Mesothelial cell of epicardium (in vitro differentiated cells): ENCODE results near the gene NDUFB5. TPM values are rescaled to one million over a fixed set of nuclear protein-coding genes. Genes with fewer than 3 reads are reported as not detected.

ENCODE experiments used
- DNase-seq, 2 experiments: peaks; one replicate each; pipeline ENCODE4 v3.0.0; 2021; ENCODE audit warnings: low spot score in 2 of 2; ENCODE audit not compliant: unreplicated experiment in 2 of 2
- H3K27ac Mint-ChIP-seq: 2 replicates; pipeline ENCODE4 v1.8.0; 2021; ENCODE audit warnings: mixed read lengths
- H3K27me3 Mint-ChIP-seq: 2 replicates; pipeline ENCODE4 v1.8.0; 2021; ENCODE audit warnings: low read depth, mixed read lengths
- H3K36me3 Mint-ChIP-seq: 2 replicates; pipeline ENCODE4 v1.8.0; 2021; ENCODE audit warnings: mixed read lengths
- H3K4me1 Mint-ChIP-seq: 2 replicates; pipeline ENCODE4 v1.8.0; 2021; ENCODE audit warnings: mixed read lengths
- H3K4me3 Mint-ChIP-seq: 2 replicates; pipeline ENCODE4 v1.8.0; 2021; ENCODE audit warnings: mild to moderate bottlenecking, moderate library complexity, mixed read lengths
- H3K9me3 Mint-ChIP-seq: 2 replicates; pipeline ENCODE4 v1.8.0; 2021; ENCODE audit warnings: mixed read lengths
- CTCF ChIP-seq: fragments of 200-600 bp; sonication (generic); IDR thresholded peaks from one replicate; pipeline ENCODE4 v1.5.0; 2021; ENCODE audit warnings: antibody characterized with exemption; ENCODE audit not compliant: unreplicated experiment
- total RNA-seq: library from RNA; stranded (reverse); gene quantifications from 3 replicates; pipeline ENCODE4 v1.2.1, GENCODE V29; 2021

Gene NDUFB5
- total RNA-seq, 1 donor from 2014 or later: 66.9 TPM

DNA sequence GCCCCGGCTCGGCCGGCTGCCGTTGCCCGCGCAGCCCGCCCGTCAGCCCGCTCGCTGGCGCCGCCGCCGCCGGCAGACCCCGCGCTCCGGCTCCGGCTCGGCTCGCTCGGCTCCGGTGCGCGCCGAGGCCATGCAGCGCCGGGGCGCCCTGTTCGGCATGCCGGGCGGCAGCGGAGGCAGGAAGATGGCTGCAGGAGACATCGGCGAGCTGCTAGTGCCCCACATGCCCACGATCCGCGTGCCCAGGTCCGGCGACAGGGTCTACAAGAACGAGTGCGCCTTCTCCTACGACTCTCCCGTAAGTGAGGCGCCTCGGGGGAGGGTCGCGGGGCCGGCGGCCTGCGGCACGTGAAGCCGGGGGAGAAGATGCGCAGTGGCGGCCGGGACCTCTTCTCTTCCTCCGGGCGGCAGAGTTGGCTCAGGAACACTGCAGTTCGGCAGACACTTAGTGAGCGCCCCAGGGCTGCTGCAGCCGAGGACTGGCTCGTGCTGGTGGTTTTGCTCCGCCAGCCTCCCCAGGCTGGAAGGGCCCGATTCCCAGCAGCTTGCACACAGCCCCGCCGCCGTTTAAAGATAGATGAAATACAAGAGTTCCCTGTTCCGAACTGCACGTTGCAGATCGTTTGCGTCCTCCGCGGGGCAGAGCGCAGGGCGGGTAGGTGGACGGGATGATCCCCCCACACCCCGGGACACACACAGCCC, 48.7 kb downstream of the NDUFB5 start:
- H3K9me3 Mint-ChIP-seq: no peaks in the 10 kb centered on the region
- H3K27ac Mint-ChIP-seq: peak overlapping the region; percentile 88
- peak overlapping the region; percentile 85 for H3K4me3 Mint-ChIP-seq
- TF ChIP-seq CTCF: no peak
- H3K36me3 Mint-ChIP-seq: no peaks in the 10 kb centered on the region
- DNase-seq: peak; percentile 49 to 81
- no peaks in the 10 kb centered on the region for H3K27me3 Mint-ChIP-seq
- H3K4me1 Mint-ChIP-seq: peaks cover 23% of the 10 kb centered on the region

DNA sequence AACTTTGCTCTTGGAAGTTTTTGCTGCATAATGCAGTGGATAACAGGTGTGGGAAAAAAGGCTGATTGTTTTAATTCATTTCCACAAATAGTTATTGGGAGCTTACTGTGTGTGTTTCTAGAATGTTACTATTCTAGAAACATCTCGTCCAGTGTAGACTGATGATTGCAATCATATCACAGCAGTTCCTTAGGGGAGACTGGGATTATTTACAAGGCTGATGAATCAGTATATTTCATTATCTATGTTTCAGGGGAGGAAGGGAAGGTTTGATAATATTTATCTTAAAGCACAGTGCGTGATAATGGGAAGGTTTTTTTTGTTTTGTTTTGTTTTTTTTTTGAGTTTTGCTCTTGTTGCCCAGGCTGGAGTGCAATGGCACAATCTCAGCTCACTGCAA, 50.6 kb downstream of the NDUFB5 start:
- no peaks in the 10 kb centered on the region for H3K27me3 Mint-ChIP-seq
- no peaks in the 10 kb centered on the region for H3K9me3 Mint-ChIP-seq
- no peak for TF ChIP-seq CTCF
- no peak for DNase-seq
- peaks cover 23% of the 10 kb centered on the region for H3K4me1 Mint-ChIP-seq
- peak overlapping the region; percentile 35 for H3K4me3 Mint-ChIP-seq
- H3K27ac Mint-ChIP-seq: no peak overlapping the region
- H3K36me3 Mint-ChIP-seq: no peaks in the 10 kb centered on the region

DNA sequence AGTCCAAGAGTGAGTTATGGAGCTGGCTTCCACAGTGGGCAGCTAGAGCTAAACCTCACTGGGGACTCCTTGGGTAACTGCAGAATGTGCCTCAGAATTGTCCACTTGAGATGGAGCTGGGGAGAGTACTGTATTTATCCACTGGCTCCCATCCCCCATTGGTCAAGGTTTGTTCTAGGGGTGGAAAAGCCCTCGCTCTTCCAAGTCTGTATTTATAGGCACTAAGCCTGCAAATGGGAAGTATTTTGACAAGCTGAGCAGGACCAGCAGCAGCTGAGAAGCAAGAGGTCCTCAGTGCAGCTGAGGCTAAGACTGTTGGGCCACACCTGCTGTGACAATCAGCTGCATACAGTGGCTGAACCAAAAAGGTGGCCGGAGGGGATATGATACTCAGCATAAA, 54.0 kb downstream of the NDUFB5 start:
- H3K36me3 Mint-ChIP-seq: no peaks in the 10 kb centered on the region
- no peak overlapping the region for H3K27ac Mint-ChIP-seq
- H3K4me1 Mint-ChIP-seq: peaks cover 21% of the 10 kb centered on the region
- no peak for TF ChIP-seq CTCF
- H3K27me3 Mint-ChIP-seq: no peaks in the 10 kb centered on the region
- no peak for DNase-seq
- H3K4me3 Mint-ChIP-seq: no peak overlapping the region
- no peaks in the 10 kb centered on the region for H3K9me3 Mint-ChIP-seq

GRCh38 chr3:179660872-179661271, 56.3 kb downstream of the NDUFB5 start:
- H3K27me3 Mint-ChIP-seq: no peaks in the 10 kb centered on the region
- H3K27ac Mint-ChIP-seq: no peak overlapping the region
- peaks cover 12% of the 10 kb centered on the region for H3K4me1 Mint-ChIP-seq
- no peaks in the 10 kb centered on the region for H3K9me3 Mint-ChIP-seq
- H3K4me3 Mint-ChIP-seq: no peak overlapping the region
- DNase-seq: no peak
- TF ChIP-seq CTCF: no peak
- H3K36me3 Mint-ChIP-seq: no peaks in the 10 kb centered on the region

GRCh38 chr3:179661777-179662176, 57.2 kb downstream of the NDUFB5 start:
- no peak overlapping the region for H3K4me3 Mint-ChIP-seq
- DNase-seq: no peak
- peaks cover 15% of the 10 kb centered on the region for H3K4me1 Mint-ChIP-seq
- no peaks in the 10 kb centered on the region for H3K36me3 Mint-ChIP-seq
- H3K27ac Mint-ChIP-seq: no peak overlapping the region
- H3K9me3 Mint-ChIP-seq: no peaks in the 10 kb centered on the region
- no peak for TF ChIP-seq CTCF
- H3K27me3 Mint-ChIP-seq: no peaks in the 10 kb centered on the region
